Measurements from ENCODE around the gene AKTIP. TPM values are rescaled to one million over a fixed set of nuclear protein-coding genes. Genes with fewer than 3 reads are reported as not detected.
A peak's percentile ranks its signal among the peaks of the same experiment; 100 is the strongest.

AKTIP gene
- total RNA-seq, 1 experiment from 2014 or later = 26.1 TPM

DNA sequence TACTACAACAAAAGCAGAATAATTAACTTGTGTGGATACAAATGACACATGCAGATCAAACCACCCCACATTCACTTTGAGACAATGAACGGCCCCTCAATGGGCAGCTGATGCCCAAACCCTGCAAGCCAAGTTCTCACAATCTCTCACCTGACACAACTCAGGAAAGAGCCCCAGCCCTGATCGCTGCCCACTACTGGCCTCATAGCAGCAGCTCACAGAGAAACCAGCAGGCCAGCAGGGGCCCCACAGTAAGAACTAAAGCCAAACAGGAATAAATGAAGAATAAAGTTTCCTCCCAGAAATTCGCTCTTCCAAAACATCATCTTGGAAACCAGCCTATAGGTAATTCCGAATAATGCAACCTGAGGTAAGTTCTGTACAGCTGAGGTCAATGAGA, 7.7 kb downstream of the AKTIP start:
- H3K4me1 ChIP-seq (ENCODE audit: control insufficient read depth, insufficient read depth, low read length) = no peaks in the 10 kb centered on the region
- BruUV-seq (replicated peaks) = no TSS peak
- no peaks in the 10 kb centered on the region for H3K27me3 ChIP-seq (ENCODE audit: control insufficient read depth, insufficient read depth, low read length)
- TF ChIP-seq SIN3A (IDR thresholded peaks at IDR 0.05; ENCODE audit: borderline replicate concordance, insufficient read depth, low read depth, low read length) (no peak), TCF7L2 (IDR thresholded peaks at IDR 0.05; ENCODE audit: low read depth, low read length) (no peak), POLR2AphosphoS5 (IDR thresholded peaks at IDR 0.05; ENCODE audit: low read depth, low read length) (no peak), CTCF (IDR thresholded peaks at IDR 0.05) (0 out of 2 replicates have a peak, but pooled peaks have one; percentile 15)
- TF ChIP-seq, protein P1, sequence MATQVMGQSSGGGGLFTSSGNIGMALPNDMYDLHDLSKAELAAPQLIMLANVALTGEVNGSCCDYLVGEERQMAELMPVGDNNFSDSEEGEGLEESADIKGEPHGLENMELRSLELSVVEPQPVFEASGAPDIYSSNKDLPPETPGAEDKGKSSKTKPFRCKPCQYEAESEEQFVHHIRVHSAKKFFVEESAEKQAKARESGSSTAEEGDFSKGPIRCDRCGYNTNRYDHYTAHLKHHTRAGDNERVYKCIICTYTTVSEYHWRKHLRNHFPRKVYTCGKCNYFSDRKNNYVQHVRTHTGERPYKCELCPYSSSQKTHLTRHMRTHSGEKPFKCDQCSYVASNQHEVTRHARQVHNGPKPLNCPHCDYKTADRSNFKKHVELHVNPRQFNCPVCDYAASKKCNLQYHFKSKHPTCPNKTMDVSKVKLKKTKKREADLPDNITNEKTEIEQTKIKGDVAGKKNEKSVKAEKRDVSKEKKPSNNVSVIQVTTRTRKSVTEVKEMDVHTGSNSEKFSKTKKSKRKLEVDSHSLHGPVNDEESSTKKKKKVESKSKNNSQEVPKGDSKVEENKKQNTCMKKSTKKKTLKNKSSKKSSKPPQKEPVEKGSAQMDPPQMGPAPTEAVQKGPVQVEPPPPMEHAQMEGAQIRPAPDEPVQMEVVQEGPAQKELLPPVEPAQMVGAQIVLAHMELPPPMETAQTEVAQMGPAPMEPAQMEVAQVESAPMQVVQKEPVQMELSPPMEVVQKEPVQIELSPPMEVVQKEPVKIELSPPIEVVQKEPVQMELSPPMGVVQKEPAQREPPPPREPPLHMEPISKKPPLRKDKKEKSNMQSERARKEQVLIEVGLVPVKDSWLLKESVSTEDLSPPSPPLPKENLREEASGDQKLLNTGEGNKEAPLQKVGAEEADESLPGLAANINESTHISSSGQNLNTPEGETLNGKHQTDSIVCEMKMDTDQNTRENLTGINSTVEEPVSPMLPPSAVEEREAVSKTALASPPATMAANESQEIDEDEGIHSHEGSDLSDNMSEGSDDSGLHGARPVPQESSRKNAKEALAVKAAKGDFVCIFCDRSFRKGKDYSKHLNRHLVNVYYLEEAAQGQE (IDR thresholded peaks at IDR 0.05; ENCODE audit: insufficient read depth in 1 of 2, low read depth in 2 of 2, low read length in 1 of 2) = no peak
- POLR2A ChIA-PET = no interaction called here
- CTCF ChIA-PET = no interaction called here
- H3K27ac ChIP-seq (ENCODE audit: low read length) = no peak overlapping the region
- no peak overlapping the region for H3K4me3 ChIP-seq (ENCODE audit: low read depth in 2 of 2, low read length in 2 of 2)
- no peaks in the 10 kb centered on the region for H3K9me3 ChIP-seq (ENCODE audit: control insufficient read depth, insufficient read depth, low read depth, low read length)
- H3K36me3 ChIP-seq (ENCODE audit: control insufficient read depth, insufficient read depth, low read length) = peaks cover 7% of the 10 kb centered on the region
- ATAC-seq = no peak
- DNase-seq (ENCODE audit: low read depth, low spot score) = no peak
- intact Hi-C loops (cut with micrococcal nuclease; ENCODE audit: unreplicated experiment) = no loop called here
- in situ Hi-C loops (cut with HindIII; ENCODE audit: low pct_unique_long_range_greater_than_20kb, low sequenced_read_pairs) = no loop called here

GRCh38 chr16:53494636-53495035, 8.4 kb downstream of the AKTIP start:
- in situ Hi-C loops (cut with HindIII; ENCODE audit: low pct_unique_long_range_greater_than_20kb, low sequenced_read_pairs) = no loop called here
- no peaks in the 10 kb centered on the region for H3K27me3 ChIP-seq (ENCODE audit: control insufficient read depth, insufficient read depth, low read length)
- TF ChIP-seq, protein P1 (IDR thresholded peaks at IDR 0.05; ENCODE audit: insufficient read depth in 1 of 2, low read depth in 2 of 2, low read length in 1 of 2) = no peak
- TF ChIP-seq TCF7L2 (IDR thresholded peaks at IDR 0.05; ENCODE audit: low read depth, low read length) (no peak), CTCF (IDR thresholded peaks at IDR 0.05) (no peak), POLR2AphosphoS5 (IDR thresholded peaks at IDR 0.05; ENCODE audit: low read depth, low read length) (no peak)
- DNase-seq (ENCODE audit: low read depth, low spot score) (no peak), ATAC-seq (no peak)
- no peak overlapping the region for H3K27ac ChIP-seq (ENCODE audit: low read length)
- no TSS peak for BruUV-seq (replicated peaks)
- H3K36me3 ChIP-seq (ENCODE audit: control insufficient read depth, insufficient read depth, low read length) = peaks cover 10% of the 10 kb centered on the region
- intact Hi-C loops (cut with micrococcal nuclease; ENCODE audit: unreplicated experiment) = no loop called here
- ChIA-PET POLR2A (no interaction called here), CTCF (no interaction called here)
- H3K4me1 ChIP-seq (ENCODE audit: control insufficient read depth, insufficient read depth, low read length) = no peaks in the 10 kb centered on the region
- H3K9me3 ChIP-seq (ENCODE audit: control insufficient read depth, insufficient read depth, low read depth, low read length) = no peaks in the 10 kb centered on the region
- no peak overlapping the region for H3K4me3 ChIP-seq (ENCODE audit: low read depth in 2 of 2, low read length in 2 of 2)

All from Panc1 (cell line).